OCI-M2 (cell line): ENCODE measurements around the gene TNFAIP8.
A peak's percentile ranks its signal among the peaks of the same experiment; 100 is the strongest.

Experiments
- DNase-seq: peaks from one replicate; lab custom pipeline; 2025; ENCODE audit not compliant: unreplicated experiment; lab: John Stamatoyannopoulos, UW

Gene TNFAIP8

GRCh38 chr5:119328753-119329602 is 26.8 kb upstream of the TNFAIP8 start:
- no peak for DNase-seq

GRCh38 chr5:119329666-119330065 is 26.2 kb upstream of the TNFAIP8 start:
- no peak for DNase-seq

GRCh38 chr5:119330367-119331183 is 25.2 kb upstream of the TNFAIP8 start:
- peak; percentile 76 for DNase-seq

GRCh38 chr5:119331566-119332095 is 24.2 kb upstream of the TNFAIP8 start:
- DNase-seq = no peak

GRCh38 chr5:119332208-119332607 is 23.6 kb upstream of the TNFAIP8 start:
- no peak for DNase-seq

- DNase-seq = no peak
Measured at GRCh38 chr5:119332978-119333401, 22.8 kb upstream of the TNFAIP8 start.

GRCh38 chr5:119333421-119333851 is 22.4 kb upstream of the TNFAIP8 start:
- no peak for DNase-seq

- no peak for DNase-seq
Measured at GRCh38 chr5:119335261-119335677, 20.6 kb upstream of the TNFAIP8 start.

GRCh38 chr5:119336262-119336661 is 19.6 kb upstream of the TNFAIP8 start:
- no peak for DNase-seq

- DNase-seq = no peak
Measured at GRCh38 chr5:119336845-119337580, 18.8 kb upstream of the TNFAIP8 start.

GRCh38 chr5:119338326-119338946 is 17.4 kb upstream of the TNFAIP8 start:
- no peak for DNase-seq

- DNase-seq = no peak
Measured at GRCh38 chr5:119339344-119339743, 16.5 kb upstream of the TNFAIP8 start.

- DNase-seq = no peak
Measured at GRCh38 chr5:119339965-119340364, 15.9 kb upstream of the TNFAIP8 start.

- DNase-seq = no peak
Measured at GRCh38 chr5:119340597-119341218, 15.1 kb upstream of the TNFAIP8 start.

- no peak for DNase-seq
Measured at GRCh38 chr5:119341452-119342349, 14.1 kb upstream of the TNFAIP8 start.

GRCh38 chr5:119342406-119342805 is 13.4 kb upstream of the TNFAIP8 start:
- no peak for DNase-seq

GRCh38 chr5:119343052-119343451 is 12.8 kb upstream of the TNFAIP8 start:
- DNase-seq = no peak

GRCh38 chr5:119343766-119344165 is 12.1 kb upstream of the TNFAIP8 start:
- DNase-seq = no peak

- DNase-seq = no peak
Measured at GRCh38 chr5:119344231-119344630, 11.6 kb upstream of the TNFAIP8 start.
